HG02571 (cell line): ENCODE results near the gene RAB11FIP5.
"Not testable (repeated sequence)": the region's sequence is repeated elsewhere in the genome, so short reads cannot be mapped to it uniquely, and the experiment has no call there.

ENCODE experiments used
- ATAC-seq: cut with Tn5 transposase; IDR thresholded peaks from one replicate; pipeline ENCODE4 v1.9.1; 2021; ENCODE audit warnings: mild to moderate bottlenecking, moderate library complexity; ENCODE audit not compliant: unreplicated experiment

The RAB11FIP5 gene

GRCh38 chr2:73111073-73112025, 1.4 kb downstream of the RAB11FIP5 start:
- no peak for ATAC-seq

GRCh38 chr2:73110168-73111072, 2.3 kb downstream of the RAB11FIP5 start:
- ATAC-seq, result no peak

GRCh38 chr2:73109431-73110167, 3.1 kb downstream of the RAB11FIP5 start:
- no peak for ATAC-seq

GRCh38 chr2:73107211-73107926, 5.4 kb downstream of the RAB11FIP5 start:
- no peak for ATAC-seq

GRCh38 chr2:73106791-73107190, 6.0 kb downstream of the RAB11FIP5 start:
- no peak for ATAC-seq

- ATAC-seq, result no peak
Observed at GRCh38 chr2:73105511-73105971, 7.2 kb downstream of the RAB11FIP5 start.

GRCh38 chr2:73104933-73105332, 7.8 kb downstream of the RAB11FIP5 start:
- ATAC-seq, result no peak

GRCh38 chr2:73103018-73103542, 9.7 kb downstream of the RAB11FIP5 start:
- ATAC-seq, result no peak

GRCh38 chr2:73101626-73102256, 11.0 kb downstream of the RAB11FIP5 start:
- ATAC-seq, result no peak

GRCh38 chr2:73100956-73101355, 11.8 kb downstream of the RAB11FIP5 start:
- no peak for ATAC-seq

GRCh38 chr2:73099486-73099885, 13.3 kb downstream of the RAB11FIP5 start:
- no peak for ATAC-seq

- ATAC-seq, result no peak
Observed at GRCh38 chr2:73095910-73096309, 16.8 kb downstream of the RAB11FIP5 start.

GRCh38 chr2:73093601-73094218, 19.0 kb downstream of the RAB11FIP5 start:
- ATAC-seq, result not testable (repeated sequence)

GRCh38 chr2:73092146-73092783, 20.5 kb downstream of the RAB11FIP5 start:
- ATAC-seq, result no peak

GRCh38 chr2:73091696-73092095, 21.1 kb downstream of the RAB11FIP5 start:
- ATAC-seq, result no peak

- no peak for ATAC-seq
Observed at GRCh38 chr2:73091164-73091563, 21.6 kb downstream of the RAB11FIP5 start.

GRCh38 chr2:73089270-73090030, 23.3 kb downstream of the RAB11FIP5 start:
- no peak for ATAC-seq

- ATAC-seq, result no peak
Observed at GRCh38 chr2:73088703-73089102, 24.0 kb downstream of the RAB11FIP5 start.
